HCT116 (cell line): ENCODE data around the gene NEURL4. TPM values are rescaled to one million over a fixed set of nuclear protein-coding genes. Genes with fewer than 3 reads are reported as not detected.

ENCODE experiments used
- ATAC-seq: fragments of 200-7000 bp; cut with Tn5 transposase; 2 replicates; pipeline ENCODE4 v1.9.1; 2020; ENCODE audit warnings: mild to moderate bottlenecking, moderate library complexity
- BruUV-seq: library from RNA; stranded (reverse); fragments of 400-500 nt; replicated peaks from 2 replicates; lab custom pipeline; 2021; lab: Mats Ljungman, UMichigan
- CTCF ChIA-PET: fragments of 300-600 bp; sonication (Branson Sonifier 250); formaldehyde crosslinking; loops from one replicate; lab custom pipeline; 2021; ENCODE audit warnings: antibody characterized with exemption; lab: Charles Lee
- POLR2A ChIA-PET: fragments of 300-600, 350-600 bp; sonication (Branson Sonifier 250); formaldehyde crosslinking; loops from one replicate; lab custom pipeline; 2021; ENCODE audit warnings: antibody characterized with exemption; lab: Charles Lee
- RAD21 ChIA-PET, 2 experiments: fragments of 300-600 bp; sonication (Branson Sonifier 250); formaldehyde crosslinking; loops; one replicate each; lab custom pipeline; 2023; ENCODE audit warnings: low total read pairs in 2 of 2; ENCODE audit not compliant: uncharacterized antibody in 2 of 2, unreplicated experiment in 2 of 2, low non-redundant PET in 1 of 2; lab: Charles Lee
- DNase-seq: peaks from one replicate; pipeline ENCODE4 v3.0.0-alpha.2; 2010; ENCODE audit warnings: low read depth, low spot score
- H2AFZ ChIP-seq: fragments of 200-600 bp; shearing (Covaris generic), sonication (generic); 2 replicates; pipeline ENCODE4 v1.6.1; 2017; ENCODE audit warnings: low read depth, mixed run types, mixed read lengths, antibody characterized with exemption, low read length; ENCODE audit not compliant: poor library complexity, severe bottlenecking
- H3K27ac ChIP-seq: 2 replicates; pipeline ENCODE4 v1.5.1; 2012; ENCODE audit warnings: low read depth, low read length
- H3K27me3 ChIP-seq: fragments of 200-600 bp; sonication (generic); 2 replicates; pipeline ENCODE4 v1.6.1; 2016; ENCODE audit warnings: mixed run types, low read length, mixed read lengths; ENCODE audit not compliant: insufficient read depth
- H3K36me3 ChIP-seq, 2 experiments: fragments of 200-500 bp in 1 of 2; fragments of 200-600 bp in 1 of 2; sonication (Bioruptor generic) in 1 of 2; sonication (generic) in 1 of 2; 2 replicates each; pipeline versions ENCODE4 v1.5.1 to v1.6.1; 2014 to 2016; ENCODE audit warnings: low read length in 2 of 2, inconsistent platforms in 1 of 2, mixed read lengths in 1 of 2, mixed run types in 1 of 2; ENCODE audit not compliant: insufficient read depth in 2 of 2, control insufficient read depth in 1 of 2
- H3K4me1 ChIP-seq, 2 experiments: fragments of 200-600 bp in 1 of 2; sonication (generic) in 1 of 2; 2 replicates each; pipeline versions ENCODE4 v1.5.1 to v1.6.1; 2012 to 2017; ENCODE audit warnings: low read length in 2 of 2, inconsistent platforms in 1 of 2, mild to moderate bottlenecking in 1 of 2, mixed read lengths in 1 of 2, mixed run types in 1 of 2, moderate library complexity in 1 of 2; ENCODE audit not compliant: insufficient read depth in 2 of 2, control insufficient read depth in 1 of 2
- H3K4me2 ChIP-seq: fragments of 200-600 bp; sonication (generic); 2 replicates; pipeline ENCODE4 v1.6.1; 2017; ENCODE audit warnings: mixed run types, low read length, mixed read lengths
- H3K4me3 ChIP-seq, 2 experiments: fragments of 200-600 bp in 1 of 2; sonication (generic) in 1 of 2; replicated peaks in 1 of 2; 2 replicates each; pipeline ENCODE4 v1.5.1; 2011 to 2016; ENCODE audit warnings: low read length in 2 of 2, control low read depth in 1 of 2, low read depth in 1 of 2, mild to moderate bottlenecking in 1 of 2, mixed read lengths in 1 of 2, mixed run types in 1 of 2
- H3K79me2 ChIP-seq: fragments of 200-600 bp; sonication (generic); 2 replicates; pipeline ENCODE4 v1.6.1; 2017; ENCODE audit warnings: mild to moderate bottlenecking, mixed run types, low read length, moderate library complexity, mixed read lengths; ENCODE audit not compliant: insufficient read depth
- H3K9ac ChIP-seq: fragments of 200-600 bp; sonication (generic); 2 replicates; pipeline ENCODE4 v1.6.1; 2016; ENCODE audit warnings: low read length, mixed read lengths
- H3K9me2 ChIP-seq: fragments of 200-600 bp; sonication (generic), shearing (Covaris generic); 2 replicates; pipeline ENCODE4 v1.6.1; 2017; ENCODE audit warnings: mixed run types, mild to moderate bottlenecking, moderate library complexity; ENCODE audit not compliant: insufficient read depth
- H3K9me3 ChIP-seq, 2 experiments: fragments of 200-500 bp in 1 of 2; fragments of 200-600 bp in 1 of 2; sonication (Bioruptor generic) in 1 of 2; sonication (generic) in 1 of 2; 2 replicates each; pipeline ENCODE4 v1.6.1; 2014 to 2017; ENCODE audit warnings: low read length in 2 of 2, mixed read lengths in 2 of 2, inconsistent platforms in 1 of 2, low read depth in 1 of 2, mild to moderate bottlenecking in 1 of 2, mixed run types in 1 of 2, moderate library complexity in 1 of 2; ENCODE audit not compliant: control insufficient read depth in 1 of 2, insufficient read depth in 1 of 2
- H4K20me1 ChIP-seq: fragments of 200-600 bp; sonication (generic), shearing (Covaris generic); 2 replicates; pipeline ENCODE4 v1.6.1; 2017; ENCODE audit warnings: mixed run types, mild to moderate bottlenecking, moderate library complexity; ENCODE audit not compliant: insufficient read depth
- EZH2phosphoT487 ChIP-seq: fragments of 200-600 bp; IDR thresholded peaks from 2 replicates; pipeline ENCODE4 v1.6.1; 2018; ENCODE audit warnings: antibody characterized with exemption, borderline replicate concordance
- POLR2A ChIP-seq: IDR thresholded peaks from 2 replicates; pipeline ENCODE4 v1.7.0; 2011; ENCODE audit warnings: borderline replicate concordance; ENCODE audit not compliant: insufficient read depth, insufficient read length; ENCODE audit errors: extremely low read depth
- RAD21 ChIP-seq: IDR thresholded peaks from 2 replicates; pipeline ENCODE4 v1.6.1; 2012; ENCODE audit warnings: low read depth, mild to moderate bottlenecking
- YY1 ChIP-seq: IDR thresholded peaks from 2 replicates; pipeline ENCODE4 v1.6.1; 2011; ENCODE audit warnings: low read length, low read depth, moderate library complexity, mild to moderate bottlenecking; ENCODE audit not compliant: insufficient replicate concordance; ENCODE audit errors: extremely low read depth
- intact Hi-C: fragments of 100-400 bp; cut with micrococcal nuclease; formaldehyde crosslinking; loops from 2 replicates; pipeline ENCODE4 v1.10.0; 2022
- total RNA-seq: library from RNA; stranded (reverse); gene quantifications from one replicate; pipeline ENCODE4 v1.2.1, GENCODE V29; 2021; ENCODE audit not compliant: unreplicated experiment
- TF ChIP-seq, protein P1 (sequence below): IDR thresholded peaks from 2 replicates; pipeline ENCODE4 v1.6.1; 2012; ENCODE audit warnings: low read depth

NEURL4 gene
- total RNA-seq, 1 experiment from 2014 or later, result 56.9 TPM

- intact Hi-C loops, result no loop called here
- TF ChIP-seq, protein P1, sequence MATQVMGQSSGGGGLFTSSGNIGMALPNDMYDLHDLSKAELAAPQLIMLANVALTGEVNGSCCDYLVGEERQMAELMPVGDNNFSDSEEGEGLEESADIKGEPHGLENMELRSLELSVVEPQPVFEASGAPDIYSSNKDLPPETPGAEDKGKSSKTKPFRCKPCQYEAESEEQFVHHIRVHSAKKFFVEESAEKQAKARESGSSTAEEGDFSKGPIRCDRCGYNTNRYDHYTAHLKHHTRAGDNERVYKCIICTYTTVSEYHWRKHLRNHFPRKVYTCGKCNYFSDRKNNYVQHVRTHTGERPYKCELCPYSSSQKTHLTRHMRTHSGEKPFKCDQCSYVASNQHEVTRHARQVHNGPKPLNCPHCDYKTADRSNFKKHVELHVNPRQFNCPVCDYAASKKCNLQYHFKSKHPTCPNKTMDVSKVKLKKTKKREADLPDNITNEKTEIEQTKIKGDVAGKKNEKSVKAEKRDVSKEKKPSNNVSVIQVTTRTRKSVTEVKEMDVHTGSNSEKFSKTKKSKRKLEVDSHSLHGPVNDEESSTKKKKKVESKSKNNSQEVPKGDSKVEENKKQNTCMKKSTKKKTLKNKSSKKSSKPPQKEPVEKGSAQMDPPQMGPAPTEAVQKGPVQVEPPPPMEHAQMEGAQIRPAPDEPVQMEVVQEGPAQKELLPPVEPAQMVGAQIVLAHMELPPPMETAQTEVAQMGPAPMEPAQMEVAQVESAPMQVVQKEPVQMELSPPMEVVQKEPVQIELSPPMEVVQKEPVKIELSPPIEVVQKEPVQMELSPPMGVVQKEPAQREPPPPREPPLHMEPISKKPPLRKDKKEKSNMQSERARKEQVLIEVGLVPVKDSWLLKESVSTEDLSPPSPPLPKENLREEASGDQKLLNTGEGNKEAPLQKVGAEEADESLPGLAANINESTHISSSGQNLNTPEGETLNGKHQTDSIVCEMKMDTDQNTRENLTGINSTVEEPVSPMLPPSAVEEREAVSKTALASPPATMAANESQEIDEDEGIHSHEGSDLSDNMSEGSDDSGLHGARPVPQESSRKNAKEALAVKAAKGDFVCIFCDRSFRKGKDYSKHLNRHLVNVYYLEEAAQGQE, result no peak
- no peak for TF ChIP-seq EZH2phosphoT487
- no peak for TF ChIP-seq POLR2A
- no peak for TF ChIP-seq YY1
- no peak for TF ChIP-seq RAD21
- H3K9ac ChIP-seq, result no peak overlapping the region
- POLR2A ChIA-PET, result interaction anchor here (0.9 kb wide), 1 partner anchor 18 kb away, joined by 3 read pairs; no protein-coding TSS in a partner anchor
- H3K27ac ChIP-seq, result no peak overlapping the region; the same call in 1 of the 2 replicates
- ATAC-seq (no peak), DNase-seq (no peak)
- no peaks in the 10 kb centered on the region for H4K20me1 ChIP-seq
- BruUV-seq, result no TSS peak
- no peak overlapping the region for H3K4me2 ChIP-seq
- H3K27me3 ChIP-seq, result no peaks in the 10 kb centered on the region
- CTCF ChIA-PET, result interaction anchor here (1.2 kb wide), 1 partner anchor 13 kb away, joined by 3 read pairs; no protein-coding TSS in a partner anchor
- peaks cover 13 to 34% of the 10 kb centered on the region in 2 experiments for H3K4me1 ChIP-seq
- no peaks in the 10 kb centered on the region for H3K79me2 ChIP-seq
- no peak overlapping the region for H2AFZ ChIP-seq
- RAD21 ChIA-PET, result no interaction called here
- no peaks in the 10 kb centered on the region for H3K9me2 ChIP-seq
- no peak overlapping the region for H3K4me3 ChIP-seq
- no peaks in the 10 kb centered on the region for H3K36me3 ChIP-seq
- H3K9me3 ChIP-seq, result no peaks in the 10 kb centered on the region
Observed at GRCh38 chr17:7283471-7284216, 45.5 kb downstream of the NEURL4 start.
